B cell (primary cell): Measurements from ENCODE around the gene CACNA2D4. TPM values are rescaled to one million over a fixed set of nuclear protein-coding genes. Genes with fewer than 3 reads are reported as not detected.

Experiments
- ATAC-seq: fragments of 200-7000 bp; cut with Tn5 transposase; one replicate; pipeline ENCODE4 v1.10.0; 2021; ENCODE audit warnings: low read depth, mild to moderate bottlenecking, moderate number of reproducible peaks, moderate library complexity
- CTCF ChIA-PET: fragments of 350-600 bp; sonication (Branson Sonifier 250); formaldehyde crosslinking; loops from one replicate; lab custom pipeline; 2021; ENCODE audit warnings: antibody characterized with exemption, inconsistent platforms; lab: Charles Lee
- POLR2A ChIA-PET: fragments of 350-600 bp; sonication (Branson Sonifier 250); formaldehyde crosslinking; loops from one replicate; lab custom pipeline; 2021; ENCODE audit warnings: antibody characterized with exemption; lab: Charles Lee
- DNase-seq: peaks from one replicate; pipeline ENCODE4 v3.0.0; 2013
- H2AFZ ChIP-seq: 2 replicates; pipeline ENCODE4 v1.6.1; 2012; ENCODE audit warnings: mild to moderate bottlenecking, low read depth, low read length; ENCODE audit not compliant: insufficient read depth, poor library complexity, severe bottlenecking
- H3K27ac ChIP-seq, 2 donors: 1 replicate in 1 of 2; 2 replicates in 1 of 2; pipeline ENCODE4 v1.5.1; 2012 to 2013; ENCODE audit warnings: low read length in 2 of 2, mild to moderate bottlenecking in 2 of 2, moderate library complexity in 1 of 2
- H3K27me3 ChIP-seq, 4 experiments: fragments of 200-600 bp in 1 of 4; sonication (generic) in 1 of 4; replicated peaks in 1 of 4; 1 replicate in 2 of 4; 2 replicates in 2 of 4; pipeline versions ENCODE4 v1.6.1 to v1.7.0; 2013 to 2016; ENCODE audit warnings: low read length in 3 of 4, mild to moderate bottlenecking in 2 of 4, mixed read lengths in 1 of 4, moderate library complexity in 1 of 4; ENCODE audit not compliant: insufficient read depth in 4 of 4, control insufficient read depth in 3 of 4; ENCODE audit errors: control extremely low read depth in 1 of 4
- H3K36me3 ChIP-seq, 2 experiments: replicated peaks in 1 of 2; 1 replicate in 1 of 2; 2 replicates in 1 of 2; pipeline versions ENCODE4 v1.6.1 to v1.7.1; 2013; ENCODE audit warnings: low read length in 1 of 2; ENCODE audit not compliant: insufficient read depth in 2 of 2, control insufficient read depth in 1 of 2; ENCODE audit errors: control extremely low read depth in 1 of 2, extremely low read depth in 1 of 2
- H3K4me1 ChIP-seq, 2 donors: fragments of 200-600 bp in 1 of 2; sonication (generic) in 1 of 2; 1 replicate in 1 of 2; 2 replicates in 1 of 2; pipeline versions ENCODE4 v1.5.1 to v1.6.1; 2013 to 2017; ENCODE audit warnings: low read length in 2 of 2; ENCODE audit not compliant: control insufficient read depth in 2 of 2, insufficient read depth in 2 of 2
- H3K4me2 ChIP-seq: replicated peaks from 2 replicates; pipeline ENCODE3; 2012; ENCODE audit warnings: mild to moderate bottlenecking, low read depth, low read length; ENCODE audit not compliant: poor library complexity, severe bottlenecking
- H3K4me3 ChIP-seq, 5 experiments: fragments of 200-600 bp in 1 of 5; sonication (generic) in 1 of 5; 1 replicate in 3 of 5; 2 replicates in 2 of 5; pipeline versions ENCODE4 v1.5.1 to v1.7.0; 2011 to 2016; ENCODE audit warnings: low read length in 4 of 5, mild to moderate bottlenecking in 4 of 5, low read depth in 2 of 5, control low read depth in 1 of 5, moderate library complexity in 1 of 5; ENCODE audit not compliant: insufficient read depth in 1 of 5; ENCODE audit errors: control extremely low read depth in 1 of 5, extremely low read depth in 1 of 5
- H3K79me2 ChIP-seq: fragments of 200-600 bp; sonication (generic); one replicate; pipeline ENCODE4 v1.6.0; 2016; ENCODE audit warnings: low read length; ENCODE audit not compliant: control insufficient read depth, insufficient read depth
- H3K9ac ChIP-seq: fragments of 200-600 bp; sonication (generic); 2 replicates; pipeline ENCODE4 v1.6.1; 2017; ENCODE audit warnings: mild to moderate bottlenecking, low read length, moderate library complexity
- H3K9me3 ChIP-seq, 3 donors: one replicate each; pipeline versions ENCODE4 v1.6.1 to v1.7.1; 2013; ENCODE audit warnings: low read length in 2 of 3; ENCODE audit not compliant: control insufficient read depth in 2 of 3, insufficient read depth in 1 of 3; ENCODE audit errors: control extremely low read depth in 1 of 3
- H4K20me1 ChIP-seq: 2 replicates; pipeline ENCODE4 v1.6.0; 2012; ENCODE audit warnings: mild to moderate bottlenecking, low read length; ENCODE audit not compliant: insufficient read depth, control insufficient read depth, poor library complexity, severe bottlenecking
- H3K27ac Mint-ChIP-seq: one replicate; pipeline ENCODE4 v1.8.0; 2021; ENCODE audit warnings: mixed read lengths
- H3K27me3 Mint-ChIP-seq: one replicate; pipeline ENCODE4 v1.8.0; 2021; ENCODE audit warnings: mixed read lengths
- H3K4me1 Mint-ChIP-seq: one replicate; pipeline ENCODE4 v1.8.0; 2021; ENCODE audit warnings: mixed read lengths
- H3K4me3 Mint-ChIP-seq: one replicate; pipeline ENCODE4 v1.8.0; 2021; ENCODE audit warnings: mixed read lengths
- H3K9me3 Mint-ChIP-seq: one replicate; pipeline ENCODE4 v1.8.0; 2022; ENCODE audit warnings: mixed read lengths; ENCODE audit not compliant: insufficient read depth
- EZH2 ChIP-seq: IDR thresholded peaks from 2 replicates; pipeline ENCODE4 v1.6.1; 2012; ENCODE audit warnings: borderline replicate concordance, low read depth, mild to moderate bottlenecking, moderate library complexity, low read length; ENCODE audit not compliant: insufficient read depth, poor library complexity, severe bottlenecking
- WGBS: methylation state at CpG from one replicate; pipeline ENCODE4 v1.1.5; 2013; ENCODE audit warnings: missing lambda C conversion rate; ENCODE audit not compliant: insufficient coverage; 5-methylcytosine and 5-hydroxymethylcytosine counted together
- intact Hi-C: fragments of 100-400 bp; cut with micrococcal nuclease; formaldehyde crosslinking; loops from one replicate; pipeline ENCODE4 v1.10.0; 2022
- polyA plus RNA-seq: library from polyadenylated mRNA; depleted of rRNA; stranded (reverse); fragments of >200 nt; gene quantifications from 2 replicates; pipeline ENCODE4 v1.2.3, GENCODE V29; 2012
- total RNA-seq, 2 donors: library from RNA; stranded (reverse); fragments of 120-200 nt in 1 of 2; gene quantifications; 1 replicate in 1 of 2; 2 replicates in 1 of 2; pipeline versions ENCODE4 v1.2.3 to v1.2.4, GENCODE V29; 2013 to 2022
- TF ChIP-seq, protein P1 (sequence below): fragments of 200-600 bp; IDR thresholded peaks from one replicate; pipeline ENCODE4 v1.8.0; 2022; ENCODE audit warnings: antibody characterized with exemption, mild to moderate bottlenecking

Gene CACNA2D4
- total and polyA plus RNA-seq, 2 donors (not counting 1 experiment from before 2014, with no cell fraction given) = 6.0 to 7.4 TPM

DNA sequence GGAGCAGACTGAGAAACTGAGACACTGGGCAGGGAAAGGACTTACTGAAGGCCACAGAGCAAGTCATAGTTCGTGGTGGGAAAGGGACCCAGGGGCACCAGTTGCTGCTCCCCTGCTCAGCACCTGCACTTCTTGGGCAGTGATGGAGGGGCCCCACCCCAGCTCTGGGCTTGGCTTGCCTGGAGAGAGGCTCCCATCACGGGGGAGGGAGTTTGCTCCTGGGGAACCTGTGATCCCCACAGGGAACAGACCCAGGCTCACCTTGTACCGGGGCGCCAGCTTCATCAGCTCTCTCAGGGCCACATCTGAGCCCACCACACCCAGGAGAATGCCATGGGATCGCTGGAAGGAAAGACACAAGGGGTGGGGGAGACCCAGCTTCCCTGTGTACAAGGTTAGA is 39.8 kb downstream of the CACNA2D4 start:
- H3K4me3 Mint-ChIP-seq = no peak overlapping the region
- H3K36me3 ChIP-seq = no peaks in the 10 kb centered on the region

DNA sequence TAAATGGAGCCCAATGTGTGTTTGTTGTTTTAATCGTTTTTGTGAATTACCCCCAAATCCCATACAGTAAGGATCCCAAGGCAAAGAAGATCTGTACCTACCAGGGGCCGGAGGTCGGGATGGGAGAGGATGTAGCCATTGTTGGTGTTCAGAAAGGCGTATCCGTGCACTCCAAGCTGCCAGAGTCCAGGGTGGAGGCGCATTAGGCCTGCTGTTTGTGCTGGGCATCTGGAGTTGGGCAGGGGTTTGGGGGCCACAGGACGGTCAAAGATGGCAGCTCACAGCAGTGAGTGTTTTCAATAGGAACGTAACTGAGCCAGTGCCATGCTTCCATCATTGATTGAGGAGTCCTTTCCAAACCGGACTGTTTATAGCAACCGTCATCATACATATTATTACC is 40.2 kb downstream of the CACNA2D4 start:
- Histone ChIP-seq H3K27ac (no peak overlapping the region), H3K9ac (no peak overlapping the region), H3K4me3 (no peak overlapping the region), H2AFZ (no peak overlapping the region), H3K79me2 (no peaks in the 10 kb centered on the region), H3K4me2 (no peak overlapping the region), H3K36me3 (no peaks in the 10 kb centered on the region), H4K20me1 (no peaks in the 10 kb centered on the region), H3K27me3 (no peaks in the 10 kb centered on the region), H3K4me1 (no peaks in the 10 kb centered on the region), H3K9me3 (no peaks in the 10 kb centered on the region)
- no peak for TF ChIP-seq EZH2
- TF ChIP-seq, protein P1, sequence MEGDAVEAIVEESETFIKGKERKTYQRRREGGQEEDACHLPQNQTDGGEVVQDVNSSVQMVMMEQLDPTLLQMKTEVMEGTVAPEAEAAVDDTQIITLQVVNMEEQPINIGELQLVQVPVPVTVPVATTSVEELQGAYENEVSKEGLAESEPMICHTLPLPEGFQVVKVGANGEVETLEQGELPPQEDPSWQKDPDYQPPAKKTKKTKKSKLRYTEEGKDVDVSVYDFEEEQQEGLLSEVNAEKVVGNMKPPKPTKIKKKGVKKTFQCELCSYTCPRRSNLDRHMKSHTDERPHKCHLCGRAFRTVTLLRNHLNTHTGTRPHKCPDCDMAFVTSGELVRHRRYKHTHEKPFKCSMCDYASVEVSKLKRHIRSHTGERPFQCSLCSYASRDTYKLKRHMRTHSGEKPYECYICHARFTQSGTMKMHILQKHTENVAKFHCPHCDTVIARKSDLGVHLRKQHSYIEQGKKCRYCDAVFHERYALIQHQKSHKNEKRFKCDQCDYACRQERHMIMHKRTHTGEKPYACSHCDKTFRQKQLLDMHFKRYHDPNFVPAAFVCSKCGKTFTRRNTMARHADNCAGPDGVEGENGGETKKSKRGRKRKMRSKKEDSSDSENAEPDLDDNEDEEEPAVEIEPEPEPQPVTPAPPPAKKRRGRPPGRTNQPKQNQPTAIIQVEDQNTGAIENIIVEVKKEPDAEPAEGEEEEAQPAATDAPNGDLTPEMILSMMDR = no peak
- Mint-ChIP-seq H3K27me3 (peaks cover 18% of the 10 kb centered on the region), H3K27ac (no peak overlapping the region), H3K4me3 (no peak overlapping the region), H3K4me1 (no peaks in the 10 kb centered on the region), H3K9me3 (no peaks in the 10 kb centered on the region)
- 96% methylated on average over 9 of the region's 10 CpGs for WGBS
- CTCF ChIA-PET = no interaction called here
- POLR2A ChIA-PET = no interaction called here
- DNase-seq (no peak), ATAC-seq (no peak)
- intact Hi-C loops = no loop called here

More for the DNA sequence above, 39.8 kb downstream of the CACNA2D4 start:
- DNase-seq (no peak), ATAC-seq (no peak)
- Histone ChIP-seq H3K9ac (no peak overlapping the region), H2AFZ (no peak overlapping the region), H3K4me1 (no peaks in the 10 kb centered on the region), H3K79me2 (no peaks in the 10 kb centered on the region), H3K27ac (no peak overlapping the region), H3K4me3 (no peak overlapping the region), H3K9me3 (no peaks in the 10 kb centered on the region), H4K20me1 (no peaks in the 10 kb centered on the region), H3K27me3 (no peaks in the 10 kb centered on the region), H3K4me2 (no peak overlapping the region)
- WGBS = 97% methylated on average over 3 of the region's 5 CpGs
- POLR2A ChIA-PET = no interaction called here
- intact Hi-C loops = no loop called here
- no peaks in the 10 kb centered on the region for H3K9me3 Mint-ChIP-seq
- no peaks in the 10 kb centered on the region for H3K4me1 Mint-ChIP-seq
- H3K27me3 Mint-ChIP-seq = peaks cover 22% of the 10 kb centered on the region
- CTCF ChIA-PET = no interaction called here
- H3K27ac Mint-ChIP-seq = no peak overlapping the region
- TF ChIP-seq, protein P1 = no peak
- TF ChIP-seq EZH2 = no peak
